IMR-90 (cell line): ENCODE measurements around the gene HIVEP3. TPM values are rescaled to one million over a fixed set of nuclear protein-coding genes. Genes with fewer than 3 reads are reported as not detected.

ENCODE experiments used
- ATAC-seq: fragments of 200-7000 bp; cut with Tn5 transposase; 2 replicates; pipeline ENCODE4 v1.9.1; 2020; ENCODE audit warnings: low read depth, mild to moderate bottlenecking, moderate library complexity
- BruUV-seq: library from RNA; stranded (reverse); fragments of 400-500 nt; replicated peaks from 2 replicates; lab custom pipeline; 2021; lab: Mats Ljungman, UMichigan
- CTCF ChIA-PET: fragments of 300-600 bp; formaldehyde crosslinking; extraction: SDS; loops from one replicate; lab custom pipeline; 2021; ENCODE audit warnings: antibody characterized with exemption; lab: Yijun Ruan, JAX
- POLR2A ChIA-PET: fragments of 300-600 bp; sonication (Branson Sonifier 250); formaldehyde crosslinking; loops from one replicate; lab custom pipeline; 2022; ENCODE audit warnings: antibody characterized with exemption; ENCODE audit not compliant: unreplicated experiment; lab: Charles Lee
- DNase-seq: peaks from one replicate; pipeline ENCODE4 v3.0.0; 2013
- H2AFZ ChIP-seq: replicated peaks from 2 replicates; pipeline ENCODE3; 2013; ENCODE audit warnings: low read length, mild to moderate bottlenecking; ENCODE audit not compliant: poor library complexity
- H2AK5ac ChIP-seq: 2 replicates; pipeline ENCODE4 v1.6.1; 2013; ENCODE audit warnings: low read depth, low read length, inconsistent platforms
- H2AK9ac ChIP-seq: replicated peaks from 2 replicates; pipeline ENCODE3; 2013; ENCODE audit warnings: mild to moderate bottlenecking, low read depth, low read length, moderate library complexity; ENCODE audit not compliant: poor library complexity
- H2BK120ac ChIP-seq: 2 replicates; pipeline ENCODE4 v1.6.1; 2013; ENCODE audit warnings: low read depth, low read length, inconsistent platforms
- H2BK15ac ChIP-seq: 3 replicates; pipeline ENCODE4 v1.6.1; 2013; ENCODE audit warnings: low read depth, low read length, inconsistent platforms
- H2BK20ac ChIP-seq: 2 replicates; pipeline ENCODE4 v1.6.1; 2013; ENCODE audit warnings: low read depth, mild to moderate bottlenecking, inconsistent platforms, low read length, moderate library complexity
- H2BK5ac ChIP-seq: 2 replicates; pipeline ENCODE4 v1.6.1; 2013; ENCODE audit warnings: mild to moderate bottlenecking, low read depth, low read length, inconsistent platforms; ENCODE audit not compliant: poor library complexity, severe bottlenecking
- H3K14ac ChIP-seq: replicated peaks from 2 replicates; pipeline ENCODE4 v1.6.1; 2013; ENCODE audit warnings: low read depth, low read length, inconsistent platforms
- H3K18ac ChIP-seq: 2 replicates; pipeline ENCODE4 v1.6.1; 2013; ENCODE audit warnings: low read depth, low read length, control low read depth
- H3K23ac ChIP-seq: 2 replicates; pipeline ENCODE4 v1.6.1; 2013; ENCODE audit warnings: low read depth, low read length, inconsistent platforms
- H3K27ac ChIP-seq: 2 replicates; pipeline ENCODE4 v1.5.1; 2013; ENCODE audit warnings: mild to moderate bottlenecking, control low read depth, low read length; ENCODE audit not compliant: insufficient read depth
- H3K27me3 ChIP-seq: 2 replicates; pipeline ENCODE4 v1.6.1; 2013; ENCODE audit warnings: low read length; ENCODE audit not compliant: control insufficient read depth, insufficient read depth
- H3K36me3 ChIP-seq: 2 replicates; pipeline ENCODE4 v1.6.1; 2013; ENCODE audit warnings: low read length, mixed read lengths; ENCODE audit not compliant: control insufficient read depth, insufficient read depth
- H3K4ac ChIP-seq: 2 replicates; pipeline ENCODE4 v1.6.1; 2013; ENCODE audit warnings: low read depth, low read length, inconsistent platforms
- H3K4me1 ChIP-seq: 2 replicates; pipeline ENCODE4 v1.6.1; 2013; ENCODE audit warnings: low read length, mixed read lengths; ENCODE audit not compliant: control insufficient read depth, insufficient read depth
- H3K4me2 ChIP-seq: 2 replicates; pipeline ENCODE4 v1.6.1; 2013; ENCODE audit warnings: low read depth, mild to moderate bottlenecking, control low read depth, low read length, moderate library complexity
- H3K4me3 ChIP-seq: 2 replicates; pipeline ENCODE4 v1.5.1; 2013; ENCODE audit warnings: low read depth, mild to moderate bottlenecking, control low read depth, low read length, moderate library complexity; ENCODE audit not compliant: insufficient read depth
- H3K56ac ChIP-seq: 2 replicates; pipeline ENCODE4 v1.6.1; 2013; ENCODE audit warnings: low read length, inconsistent platforms; ENCODE audit not compliant: insufficient read depth; ENCODE audit errors: extremely low read depth
- H3K79me1 ChIP-seq, 2 experiments: 2 replicates each; pipeline ENCODE4 v1.6.1; 2013; ENCODE audit warnings: low read length in 2 of 2, inconsistent platforms in 1 of 2, low read depth in 1 of 2
- H3K9ac ChIP-seq: 2 replicates; pipeline ENCODE4 v1.6.1; 2013; ENCODE audit warnings: low read depth, low read length, control low read depth
- H3K9me1 ChIP-seq: 2 replicates; pipeline ENCODE4 v1.6.1; 2013; ENCODE audit warnings: low read length, inconsistent platforms; ENCODE audit not compliant: insufficient read depth
- H3K9me3 ChIP-seq: 2 replicates; pipeline ENCODE4 v1.6.1; 2013; ENCODE audit warnings: low read length; ENCODE audit not compliant: control insufficient read depth, insufficient read depth
- H4K20me1 ChIP-seq: 2 replicates; pipeline ENCODE4 v1.6.1; 2013; ENCODE audit warnings: low read length, inconsistent platforms; ENCODE audit not compliant: insufficient read depth
- H4K5ac ChIP-seq: 2 replicates; pipeline ENCODE4 v1.6.1; 2013; ENCODE audit warnings: mild to moderate bottlenecking, low read depth, low read length, control low read depth
- H4K8ac ChIP-seq, 2 experiments: 2 replicates each; pipeline ENCODE4 v1.6.1; 2013; ENCODE audit warnings: low read depth in 2 of 2, low read length in 2 of 2, control low read depth in 1 of 2, inconsistent platforms in 1 of 2
- H4K91ac ChIP-seq: 2 replicates; pipeline ENCODE4 v1.6.1; 2013; ENCODE audit warnings: low read depth, low read length, inconsistent platforms; ENCODE audit not compliant: insufficient read depth
- BHLHE40 ChIP-seq: fragments of 150-350 bp; IDR thresholded peaks from 2 replicates; pipeline ENCODE4 v1.6.1; 2016; ENCODE audit warnings: mild to moderate bottlenecking, low read depth, low read length
- CEBPB ChIP-seq: IDR thresholded peaks from 2 replicates; pipeline ENCODE4 v1.6.1; 2012; ENCODE audit warnings: low read depth, low read length, improper control_type of control experiment
- CHD1 ChIP-seq: IDR thresholded peaks from 2 replicates; pipeline ENCODE4 v1.6.1; 2012; ENCODE audit warnings: low read depth, low read length, improper control_type of control experiment
- CTCF ChIP-seq: conservative IDR thresholded peaks from 2 replicates; pipeline ENCODE4 v1.5.1; 2012; ENCODE audit warnings: mild to moderate bottlenecking, low read depth, low read length, improper control_type of control experiment
- ELK1 ChIP-seq: fragments of 150-350 bp; IDR thresholded peaks from 2 replicates; pipeline ENCODE4 v1.6.1; 2016; ENCODE audit warnings: low read depth, mild to moderate bottlenecking, low read length, moderate library complexity, borderline replicate concordance
- FOS ChIP-seq: fragments of 150-350 bp; IDR thresholded peaks from 2 replicates; pipeline ENCODE4 v1.6.1; 2016; ENCODE audit warnings: low read depth, low read length
- MAFK ChIP-seq: IDR thresholded peaks from 2 replicates; pipeline ENCODE4 v1.6.1; 2012; ENCODE audit warnings: low read depth, low read length, improper control_type of control experiment
- MAZ ChIP-seq: IDR thresholded peaks from 2 replicates; pipeline ENCODE4 v1.6.1; 2012; ENCODE audit warnings: low read depth, mild to moderate bottlenecking, low read length, improper control_type of control experiment, moderate library complexity, borderline replicate concordance
- MXI1 ChIP-seq: IDR thresholded peaks from 2 replicates; pipeline ENCODE4 v1.6.1; 2012; ENCODE audit warnings: low read depth, mild to moderate bottlenecking, low read length, moderate library complexity, borderline replicate concordance
- NFE2L2 ChIP-seq: fragments of 150-350 bp; IDR thresholded peaks from 2 replicates; pipeline ENCODE4 v1.6.1; 2016; ENCODE audit warnings: low read depth, mild to moderate bottlenecking, low read length
- POLR2A ChIP-seq: IDR thresholded peaks from 2 replicates; pipeline ENCODE4 v1.6.1; 2012; ENCODE audit warnings: mild to moderate bottlenecking, low read depth, low read length
- RAD21 ChIP-seq: IDR thresholded peaks from 2 replicates; pipeline ENCODE4 v1.6.1; 2012; ENCODE audit warnings: low read length, improper control_type of control experiment
- RCOR1 ChIP-seq: IDR thresholded peaks from 2 replicates; pipeline ENCODE4 v1.6.1; 2012; ENCODE audit warnings: mild to moderate bottlenecking, low read length, improper control_type of control experiment; ENCODE audit not compliant: insufficient replicate concordance
- RFX5 ChIP-seq: IDR thresholded peaks from 2 replicates; pipeline ENCODE4 v1.8.0; 2012; ENCODE audit warnings: low read depth, mild to moderate bottlenecking, low read length, moderate library complexity
- SMC3 ChIP-seq: fragments of 150-350 bp; IDR thresholded peaks from 2 replicates; pipeline ENCODE4 v1.6.1; 2016; ENCODE audit warnings: low read depth, mild to moderate bottlenecking, antibody characterized with exemption, low read length, moderate library complexity
- USF2 ChIP-seq: fragments of 150-350 bp; IDR thresholded peaks from 2 replicates; pipeline ENCODE4 v1.6.1; 2017; ENCODE audit warnings: mild to moderate bottlenecking, antibody characterized with exemption, low read length, low read depth
- WGBS, 2 experiments: methylation state at CpG; one replicate each; pipeline versions ENCODE4 v1.1.5 to v1.1.7; 2013; ENCODE audit warnings: missing lambda C conversion rate in 2 of 2; ENCODE audit not compliant: insufficient read length in 1 of 2; ENCODE audit errors: extremely low coverage in 2 of 2; 5-methylcytosine and 5-hydroxymethylcytosine counted together
- dilution Hi-C: fragments of 300-500 bp; cut with HindIII; formaldehyde crosslinking; loops from one replicate; pipeline ENCODE4 v1.14.3; 2018; ENCODE audit warnings: low sequenced_read_pairs; ENCODE audit not compliant: unreplicated experiment
- in situ Hi-C: fragments of 300-500 bp; cut with MboI; formaldehyde crosslinking; loops from 3 replicates; pipeline ENCODE4 v1.14.3; 2019; ENCODE audit warnings: low sequenced_read_pairs, inconsistent platforms, mixed read lengths
- intact Hi-C: fragments of 100-400 bp; cut with micrococcal nuclease; formaldehyde crosslinking; loops from 2 replicates; pipeline ENCODE4 v1.10.0; 2022
- polyA plus RNA-seq, 3 experiments: library from polyadenylated mRNA; depleted of rRNA; stranded (reverse); fragments of >200 nt; gene quantifications; 2 replicates each; pipeline ENCODE4 v1.2.3, GENCODE V29; 2012; ENCODE audit warnings: low replicate concordance in 1 of 3
- total RNA-seq: library from RNA; depleted of rRNA; stranded (reverse); fragments of >200 nt; gene quantifications from 2 replicates; pipeline ENCODE4 v1.2.3, GENCODE V29; 2012

The HIVEP3 gene
- total and polyA plus RNA-seq, 2 of the 4 experiments (the other 2 are of a cell fraction), result 1.4 to 4.0 TPM

GRCh38 chr1:41711581-41711980 lies 207.1 kb downstream of the HIVEP3 start:
- DNase-seq, result no peak
- POLR2A ChIA-PET, result no interaction called here

More at GRCh38 chr1:41711581-41711980, 207.1 kb downstream of the HIVEP3 start:
- Histone ChIP-seq H2AK9ac (no peak overlapping the region), H3K4me1 (peaks cover 15% of the 10 kb centered on the region), H3K9me3 (no peaks in the 10 kb centered on the region; the same call in 1 of the 2 replicates), H3K4me3 (no peak overlapping the region), H4K8ac (no peak overlapping the region), H3K56ac (no peak overlapping the region), H2BK15ac (no peak overlapping the region), H2BK20ac (no peak overlapping the region), H2BK5ac (no peak overlapping the region), H3K79me1 (no peaks in the 10 kb centered on the region), H3K27me3 (peaks cover 5% of the 10 kb centered on the region), H3K9me1 (peaks cover 8% of the 10 kb centered on the region), H3K4me2 (no peak overlapping the region), H3K36me3 (no peaks in the 10 kb centered on the region), H4K5ac (no peak overlapping the region), H4K20me1 (no peaks in the 10 kb centered on the region), H2BK120ac (no peak overlapping the region), H2AFZ (no peak overlapping the region), H3K4ac (no peak overlapping the region), H2AK5ac (no peak overlapping the region; the same call in 1 of the 2 replicates), H3K9ac (no peak overlapping the region), H3K23ac (no peak overlapping the region), H3K18ac (no peak overlapping the region), H4K91ac (no peak overlapping the region), H3K27ac (no peak overlapping the region), H3K14ac (no peak overlapping the region)
- dilution Hi-C loops (no loop called here), intact Hi-C loops (no loop called here), in situ Hi-C loops (no loop called here)
- no peak for TF ChIP-seq CHD1
- TF ChIP-seq MAFK, result no peak
- TF ChIP-seq MAZ, result no peak
- TF ChIP-seq ELK1, result no peak
- TF ChIP-seq CTCF, result no peak
- TF ChIP-seq POLR2A, result no peak
- no peak for TF ChIP-seq FOS
- no peak for TF ChIP-seq NFE2L2
- TF ChIP-seq BHLHE40, result no peak
- no peak for TF ChIP-seq USF2
- TF ChIP-seq RCOR1, result no peak
- TF ChIP-seq RAD21, result no peak
- TF ChIP-seq RFX5, result no peak
- TF ChIP-seq MXI1, result no peak
- no peak for TF ChIP-seq CEBPB
- no peak for TF ChIP-seq SMC3
- CTCF ChIA-PET, result no interaction called here
- BruUV-seq, result no TSS peak
- WGBS, 2 experiments, result 100% methylated on average over 6 of the region's 12 CpGs; no CpG with 5 or more reads in 1 of the 2 experiments
- ATAC-seq, result no peak
